ENCODE results near the gene SRP9. TPM values are rescaled to one million over a fixed set of nuclear protein-coding genes. Genes with fewer than 3 reads are reported as not detected.
"Not testable (repeated sequence)": the region's sequence is repeated elsewhere in the genome, so short reads cannot be mapped to it uniquely, and the experiment has no call there.

SRP9 gene
- total RNA-seq, 2 experiments from 2014 or later = 219 to 249 TPM

DNA sequence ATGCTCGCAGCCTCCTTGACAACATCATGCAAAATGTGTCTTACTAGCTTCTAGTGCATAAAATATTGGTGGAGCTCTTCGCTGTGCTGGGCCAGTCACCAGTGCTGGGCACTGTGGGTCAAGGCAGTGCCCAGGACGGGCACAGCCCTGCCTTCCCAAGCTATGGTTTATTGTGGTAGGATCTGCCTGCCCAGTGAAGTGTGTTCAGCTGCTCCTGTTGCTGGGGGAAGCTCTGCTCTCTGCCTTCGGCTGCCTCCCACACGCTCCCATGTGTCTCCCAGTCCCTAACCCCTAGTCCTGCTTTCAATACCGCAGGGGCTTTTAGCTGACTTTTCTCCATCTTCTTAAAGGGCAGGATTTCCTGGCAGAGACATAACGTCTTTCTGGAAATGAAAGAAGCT, 48.0 kb downstream of the SRP9 start:
- Mint-ChIP-seq H3K9me3 (no peaks in the 10 kb centered on the region), H3K27ac (no peak overlapping the region), H3K4me1 (no peaks in the 10 kb centered on the region), H3K4me3 (no peak overlapping the region), H3K27me3 (no peaks in the 10 kb centered on the region), H3K36me3 (ENCODE audit: low read depth) (no peaks in the 10 kb centered on the region)
- no peak for DNase-seq
- POLR2A ChIA-PET = no interaction called here
- CTCF ChIA-PET = interaction anchor here (0.8 to 1.0 kb wide), 3 partner anchors 11 to 17 kb away, joined by 3 read pairs; no protein-coding TSS in a partner anchor

DNA sequence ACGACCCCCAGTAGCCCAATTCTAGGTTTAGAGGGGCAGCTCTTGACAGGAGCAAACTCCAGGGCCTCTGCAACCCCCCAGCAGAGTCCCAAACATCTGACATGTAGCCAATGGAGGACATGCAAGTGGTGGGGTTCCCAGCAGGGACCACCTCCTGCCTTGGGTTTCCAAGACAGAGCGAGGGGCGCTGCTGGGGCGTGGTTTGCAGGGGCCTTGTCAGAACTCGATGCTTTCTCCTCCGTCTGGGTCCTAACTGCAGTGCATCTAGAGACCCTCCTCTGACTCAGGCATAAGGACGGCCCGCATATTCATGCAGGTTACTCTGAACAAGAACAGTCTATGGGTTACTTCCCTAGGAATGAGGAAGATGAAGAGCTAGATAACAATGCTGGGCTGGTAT, 49.5 kb downstream of the SRP9 start:
- ChIA-PET CTCF (interaction anchor here (1.0 kb wide), 1 partner anchor 50 kb away, joined by 3 read pairs; the partner anchor contains the start of gene SRP9), POLR2A (no interaction called here)
- Mint-ChIP-seq H3K27ac (no peak overlapping the region), H3K4me3 (no peak overlapping the region), H3K36me3 (ENCODE audit: low read depth) (no peaks in the 10 kb centered on the region), H3K27me3 (no peaks in the 10 kb centered on the region), H3K9me3 (no peaks in the 10 kb centered on the region), H3K4me1 (no peaks in the 10 kb centered on the region)
- DNase-seq = no peak

DNA sequence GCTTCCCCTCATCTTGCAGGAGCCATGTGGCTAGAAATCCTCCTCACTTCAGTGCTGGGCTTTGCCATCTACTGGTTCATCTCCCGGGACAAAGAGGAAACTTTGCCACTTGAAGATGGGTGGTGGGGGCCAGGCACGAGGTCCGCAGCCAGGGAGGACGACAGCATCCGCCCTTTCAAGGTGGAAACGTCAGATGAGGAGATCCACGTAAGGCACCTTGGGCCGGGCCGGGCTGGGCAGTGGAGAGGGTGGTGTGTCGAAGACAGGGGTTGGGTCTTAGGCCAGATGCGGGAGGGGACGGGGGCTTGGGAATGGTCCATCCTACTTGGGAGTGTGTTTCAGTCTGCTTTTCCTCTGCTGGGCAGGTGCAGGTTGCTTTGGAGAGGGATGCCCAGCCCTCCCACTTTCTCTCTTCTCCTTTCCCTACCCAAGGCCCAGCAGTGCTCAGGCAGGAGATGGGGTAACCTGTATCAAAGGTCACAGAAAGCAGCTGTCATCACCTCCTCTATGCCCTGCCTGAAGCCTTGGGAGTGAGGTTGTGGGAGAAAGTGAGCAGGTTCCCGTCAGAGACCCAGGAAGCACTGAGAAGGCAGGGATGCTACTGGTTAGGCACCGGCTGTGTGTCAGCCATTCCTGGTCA, 51.2 kb downstream of the SRP9 start:
- no peaks in the 10 kb centered on the region for H3K9me3 Mint-ChIP-seq
- ChIA-PET POLR2A (interaction anchor here (0.6 kb wide), 1 partner anchor 1878 kb away, joined by 3 read pairs; no protein-coding TSS in a partner anchor), CTCF (no interaction called here)
- no peaks in the 10 kb centered on the region for H3K36me3 Mint-ChIP-seq (ENCODE audit: low read depth)
- no peak for DNase-seq
- H3K27me3 Mint-ChIP-seq = no peaks in the 10 kb centered on the region
- no peaks in the 10 kb centered on the region for H3K4me1 Mint-ChIP-seq
- H3K27ac Mint-ChIP-seq = no peak overlapping the region
- no peak overlapping the region for H3K4me3 Mint-ChIP-seq

DNA sequence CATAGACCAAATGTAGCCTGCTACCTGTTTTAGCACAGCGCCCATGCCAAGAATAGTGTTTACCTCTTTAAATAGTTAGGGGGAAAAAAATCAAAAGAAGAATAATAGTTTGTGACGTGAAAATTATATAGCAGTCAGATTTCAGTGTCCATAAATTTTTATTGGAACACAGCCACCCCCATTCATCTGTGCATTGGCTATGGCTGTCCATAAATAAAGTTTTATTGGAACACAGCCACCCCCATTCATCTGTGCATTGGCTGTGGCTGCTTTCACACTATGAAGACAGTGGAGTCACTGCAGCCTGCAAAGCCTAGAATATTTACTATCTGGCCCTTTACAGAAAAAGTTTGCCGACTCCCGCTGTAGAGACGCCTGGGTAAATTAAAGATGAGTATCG, 53.2 kb downstream of the SRP9 start:
- Mint-ChIP-seq H3K36me3 (ENCODE audit: low read depth) (no peaks in the 10 kb centered on the region), H3K9me3 (no peaks in the 10 kb centered on the region), H3K4me3 (no peak overlapping the region), H3K27ac (no peak overlapping the region), H3K4me1 (no peaks in the 10 kb centered on the region), H3K27me3 (no peaks in the 10 kb centered on the region)
- ChIA-PET CTCF (interaction anchor here (0.6 kb wide), 1 partner anchor 47 kb away, joined by 3 read pairs; no protein-coding TSS in a partner anchor), POLR2A (no interaction called here)
- DNase-seq = no peak

- no peak for DNase-seq
- Mint-ChIP-seq H3K4me1 (no peaks in the 10 kb centered on the region), H3K9me3 (no peaks in the 10 kb centered on the region), H3K27ac (no peak overlapping the region), H3K4me3 (no peak overlapping the region), H3K27me3 (no peaks in the 10 kb centered on the region), H3K36me3 (ENCODE audit: low read depth) (no peaks in the 10 kb centered on the region)
- ChIA-PET CTCF (interaction anchor here (0.6 to 1.2 kb wide), 4 partner anchors 13 to 99 kb away, joined by 3 to 4 read pairs (median 3); no protein-coding TSS in a partner anchor), POLR2A (no interaction called here)
These were observed 57.0 kb downstream of the SRP9 start for GRCh38 chr1:225834417-225835329.

- CTCF ChIA-PET = no interaction called here
- H3K27ac Mint-ChIP-seq = no peak overlapping the region
- POLR2A ChIA-PET = interaction anchor here (0.6 kb wide), 1 partner anchor 415 kb away, joined by 4 read pairs; no protein-coding TSS in a partner anchor
These were observed 58.2 kb downstream of the SRP9 start for GRCh38 chr1:225835856-225836255.

GRCh38 chr1:225836296-225836695, 58.7 kb downstream of the SRP9 start:
- H3K4me3 Mint-ChIP-seq; H3K9me3 Mint-ChIP-seq; POLR2A ChIA-PET; H3K36me3 Mint-ChIP-seq (ENCODE audit: low read depth); H3K4me1 Mint-ChIP-seq; H3K27ac Mint-ChIP-seq; CTCF ChIA-PET; DNase-seq; H3K27me3 Mint-ChIP-seq: not testable (repeated sequence)

More at GRCh38 chr1:225835856-225836255, 58.2 kb downstream of the SRP9 start:
- Mint-ChIP-seq H3K4me3 (no peak overlapping the region), H3K36me3 (ENCODE audit: low read depth) (no peaks in the 10 kb centered on the region), H3K9me3 (no peaks in the 10 kb centered on the region), H3K27me3 (no peaks in the 10 kb centered on the region), H3K4me1 (no peaks in the 10 kb centered on the region)
- no peak for DNase-seq

GRCh38 chr1:225838793-225839192, 61.2 kb downstream of the SRP9 start:
- H3K36me3 Mint-ChIP-seq (ENCODE audit: low read depth) = no peaks in the 10 kb centered on the region
- no peak overlapping the region for H3K4me3 Mint-ChIP-seq
- CTCF ChIA-PET = interaction anchor here (1.2 to 1.5 kb wide), 3 partner anchors 13 to 17 kb away, joined by 3 read pairs; no protein-coding TSS in a partner anchor
- peak overlapping the region; percentile 62 for H3K27ac Mint-ChIP-seq
- H3K27me3 Mint-ChIP-seq = no peaks in the 10 kb centered on the region
- no peaks in the 10 kb centered on the region for H3K9me3 Mint-ChIP-seq
- H3K4me1 Mint-ChIP-seq = peaks cover 8% of the 10 kb centered on the region
- POLR2A ChIA-PET = no interaction called here
- no peak for DNase-seq

Other genes starting within 250 kb of the SRP9 start
- not detected for gene ENAH, start 124.7 kb upstream of the SRP9 start, total RNA-seq
- gene EPHX1, start 32.3 kb downstream of the SRP9 start, total RNA-seq = 1 to 10 TPM; 1.8 to 2.4 TPM
- 100 to 1,000 TPM; 197 to 211 TPM for gene TMEM63A, start 104.6 kb downstream of the SRP9 start, total RNA-seq
- not detected for gene LEFTY1, start 111.3 kb downstream of the SRP9 start, total RNA-seq
- 100 to 1,000 TPM in 1 of 2 experiments, 10 to 100 TPM in 1; 98.1 to 120 TPM for gene PYCR2, start 146.4 kb downstream of the SRP9 start, total RNA-seq
- not detected for gene LEFTY2, start 163.4 kb downstream of the SRP9 start, total RNA-seq
- 10 to 100 TPM; 16.1 to 16.6 TPM for gene SDE2, start 221.5 kb downstream of the SRP9 start, total RNA-seq